ENCODE measurements around the gene FAM217A.

The FAM217A gene

GRCh38 chr6:4085332-4085700 lies 6.4 kb upstream of the FAM217A start:
- no peak for ATAC-seq
- no peak for DNase-seq

- ATAC-seq: no peak
- no peak for DNase-seq
These were observed 5.8 kb upstream of the FAM217A start for GRCh38 chr6:4084444-4085331.

- DNase-seq: no peak
- ATAC-seq: no peak
These were observed 4.3 kb downstream of the FAM217A start for GRCh38 chr6:4074478-4075235.

- DNase-seq (no peak), ATAC-seq (no peak)
These were observed 7.6 kb downstream of the FAM217A start for GRCh38 chr6:4071330-4071729.

- DNase-seq (no peak), ATAC-seq (no peak)
These were observed 9.7 kb downstream of the FAM217A start for GRCh38 chr6:4069199-4069598.

- ATAC-seq (no peak), DNase-seq (no peak)
These were observed 11.3 kb downstream of the FAM217A start for GRCh38 chr6:4067673-4068072.

- ATAC-seq (no peak), DNase-seq (no peak)
These were observed 12.7 kb downstream of the FAM217A start for GRCh38 chr6:4066029-4066755.

- DNase-seq: peak; percentile 61
- ATAC-seq: peak; percentile 90
These were observed 19.7 kb downstream of the FAM217A start for GRCh38 chr6:4059115-4059777.

- ATAC-seq: no peak
- DNase-seq: no peak
These were observed 21.9 kb downstream of the FAM217A start for GRCh38 chr6:4057036-4057435.

- DNase-seq (no peak), ATAC-seq (no peak)
These were observed 23.4 kb downstream of the FAM217A start for GRCh38 chr6:4055420-4056041.

- DNase-seq: no peak
- no peak for ATAC-seq
These were observed 29.7 kb downstream of the FAM217A start for GRCh38 chr6:4049246-4049645.

- no peak for DNase-seq
- ATAC-seq: no peak
These were observed 37.5 kb downstream of the FAM217A start for GRCh38 chr6:4041480-4041879.

GRCh38 chr6:4039348-4039747 lies 39.6 kb downstream of the FAM217A start:
- DNase-seq (no peak), ATAC-seq (no peak)

- ATAC-seq (no peak), DNase-seq (no peak)
These were observed 42.4 kb downstream of the FAM217A start for GRCh38 chr6:4036581-4036980.

GRCh38 chr6:4032475-4032874 lies 46.5 kb downstream of the FAM217A start:
- ATAC-seq (no peak), DNase-seq (no peak)

GRCh38 chr6:4031442-4031841 lies 47.5 kb downstream of the FAM217A start:
- ATAC-seq (no peak), DNase-seq (no peak)

- DNase-seq (no peak), ATAC-seq (no peak)
These were observed 48.3 kb downstream of the FAM217A start for GRCh38 chr6:4030669-4031068.

GRCh38 chr6:4029687-4030086 lies 49.2 kb downstream of the FAM217A start:
- ATAC-seq: no peak
- DNase-seq: no peak

- ATAC-seq (no peak), DNase-seq (no peak)
These were observed 50.9 kb downstream of the FAM217A start for GRCh38 chr6:4028051-4028450.

- ATAC-seq (no peak), DNase-seq (no peak)
These were observed 53.3 kb downstream of the FAM217A start for GRCh38 chr6:4025681-4026080.

- DNase-seq (no peak), ATAC-seq (no peak)
These were observed 55.7 kb downstream of the FAM217A start for GRCh38 chr6:4023240-4023639.

All from stimulated activated naive CD8-positive, alpha-beta T cell treated with anti-CD3 and anti-CD28 coated beads, Interleukin-15, Interleukin-2, amounts not matched to agents 100 U/mL and 50 U/mL, for 24 hours (primary cell).